Endothelial cell of umbilical vein (primary cell): Measurements from ENCODE around the gene WDR43.

ENCODE experiments used
- CTCF ChIP-seq, 2 donors: IDR thresholded peaks; 1 replicate in 1 of 2; 2 replicates in 1 of 2; pipeline ENCODE4 v1.5.1; 2011; ENCODE audit warnings: low read length in 2 of 2, mild to moderate bottlenecking in 2 of 2, moderate library complexity in 2 of 2, control low read depth in 1 of 2, inconsistent platforms in 1 of 2, low read depth in 1 of 2; ENCODE audit not compliant: insufficient read depth in 1 of 2; ENCODE audit errors: extremely low read depth in 1 of 2
- EZH2 ChIP-seq: IDR thresholded peaks from 2 replicates; pipeline ENCODE4 v1.6.1; 2012; ENCODE audit warnings: borderline replicate concordance, low read depth, mild to moderate bottlenecking, moderate library complexity, low read length, inconsistent platforms; ENCODE audit not compliant: severe bottlenecking
- FOS ChIP-seq: IDR thresholded peaks from 2 replicates; pipeline ENCODE4 v1.6.1; 2011; ENCODE audit warnings: mild to moderate bottlenecking, low read length, moderate library complexity, borderline replicate concordance; ENCODE audit not compliant: insufficient read depth
- POLR2A ChIP-seq: IDR thresholded peaks from 2 replicates; pipeline ENCODE4 v1.6.1; 2012; ENCODE audit warnings: low read depth, mild to moderate bottlenecking, control low read depth, low read length
- POLR2AphosphoS5 ChIP-seq: IDR thresholded peaks from 2 replicates; pipeline ENCODE4 v1.6.1; 2012; ENCODE audit warnings: low read depth, mild to moderate bottlenecking, control low read depth, low read length, moderate library complexity; ENCODE audit not compliant: insufficient read depth

GRCh38 chr2:28906821-28907220, 12.4 kb downstream of the WDR43 start:
- TF ChIP-seq EZH2: no peak
- no peak for TF ChIP-seq CTCF (IDR thresholded peaks at IDR 0.05; ENCODE audit: extremely low read depth in 1 of 2, insufficient read depth in 1 of 2, low read depth in 1 of 2, low read length in 2 of 2)
- no peak for TF ChIP-seq POLR2AphosphoS5
- TF ChIP-seq FOS: no peak
- no peak for TF ChIP-seq POLR2A
